GM12878 (cell line): Measurements from ENCODE around the gene UBAC2.

Source experiments
- ATF3 ChIP-seq: IDR thresholded peaks from 2 replicates; pipeline ENCODE4 v1.6.1; 2011; ENCODE audit warnings: low read depth, mild to moderate bottlenecking, low read length, moderate library complexity, borderline replicate concordance; ENCODE audit errors: extremely low read depth
- CTCF ChIP-seq, 3 experiments: IDR thresholded peaks in 2 of 3; conservative IDR thresholded peaks in 1 of 3; 2 replicates each; pipeline ENCODE4 v1.5.1; 2011; ENCODE audit warnings: low read depth in 3 of 3, low read length in 3 of 3, mild to moderate bottlenecking in 3 of 3, control low read depth in 2 of 3, moderate library complexity in 2 of 3, inconsistent platforms in 1 of 3, mixed read lengths in 1 of 3; ENCODE audit not compliant: control insufficient read depth in 2 of 3, insufficient read depth in 1 of 3; ENCODE audit errors: extremely low read depth in 1 of 3
- EP300 ChIP-seq, 2 experiments: fragments of 150-350 bp in 1 of 2; IDR thresholded peaks; 2 replicates each; pipeline ENCODE4 v1.6.1; 2011 to 2012; ENCODE audit warnings: low read depth in 2 of 2, low read length in 2 of 2, borderline replicate concordance in 1 of 2, improper control_type of control experiment in 1 of 2, inconsistent platforms in 1 of 2; ENCODE audit not compliant: control insufficient read depth in 1 of 2
- ETV6 ChIP-seq, 2 experiments: fragments of 450-650 bp in 1 of 2; IDR thresholded peaks in 1 of 2; conservative IDR thresholded peaks in 1 of 2; 2 replicates each; pipeline ENCODE4 v1.6.1; 2014; ENCODE audit warnings: antibody characterized with exemption in 1 of 2, borderline replicate concordance in 1 of 2, low read depth in 1 of 2, mild to moderate bottlenecking in 1 of 2, moderate library complexity in 1 of 2
- MYC ChIP-seq: IDR thresholded peaks from 2 replicates; pipeline ENCODE4 v1.6.1; 2011; ENCODE audit warnings: mild to moderate bottlenecking, low read length, moderate library complexity, inconsistent platforms; ENCODE audit not compliant: insufficient read depth, insufficient replicate concordance, insufficient read length, severe bottlenecking
- POLR2A ChIP-seq: IDR thresholded peaks from 2 replicates; pipeline ENCODE4 v1.6.1; 2011; ENCODE audit warnings: low read depth, mild to moderate bottlenecking, low read length
- POLR2AphosphoS5 ChIP-seq: IDR thresholded peaks from 2 replicates; pipeline ENCODE4 v1.6.1; 2011; ENCODE audit warnings: mild to moderate bottlenecking, low read length, inconsistent platforms
- TCF7 ChIP-seq: IDR thresholded peaks from 2 replicates; pipeline ENCODE4 v1.6.1; 2014; ENCODE audit warnings: antibody characterized with exemption, borderline replicate concordance
- USF1 ChIP-seq: IDR thresholded peaks from 2 replicates; pipeline ENCODE4 v1.6.1; 2011; ENCODE audit warnings: borderline replicate concordance, low read depth, mild to moderate bottlenecking, moderate library complexity, mixed read lengths, low read length; ENCODE audit not compliant: insufficient read depth; ENCODE audit errors: extremely low read length
- YY1 ChIP-seq: IDR thresholded peaks from 2 replicates; pipeline ENCODE4 v1.6.1; 2011; ENCODE audit warnings: low read depth, mild to moderate bottlenecking, low read length

- TF ChIP-seq POLR2A: no peak
- TF ChIP-seq CTCF (IDR thresholded peaks at IDR 0.05 in 2 of 3, conservative IDR thresholded peaks at IDR 0.05 in 1 of 3; ENCODE audit: control insufficient read depth in 2 of 3, extremely low read depth in 1 of 3, insufficient read depth in 1 of 3, low read depth in 3 of 3, low read length in 3 of 3): no peak
- TF ChIP-seq TCF7: no peak
- no peak for TF ChIP-seq USF1
- no peak for TF ChIP-seq POLR2AphosphoS5
- no peak for TF ChIP-seq ETV6 (conservative IDR thresholded peaks at IDR 0.05 in 1 of 2, IDR thresholded peaks at IDR 0.05 in 1 of 2; ENCODE audit: borderline replicate concordance in 1 of 2, low read depth in 1 of 2)
- TF ChIP-seq EP300 (IDR thresholded peaks at IDR 0.05; ENCODE audit: borderline replicate concordance in 1 of 2, control insufficient read depth in 1 of 2, low read depth in 2 of 2, low read length in 2 of 2): no peak
- TF ChIP-seq YY1: no peak
- TF ChIP-seq MYC: no peak
- no peak for TF ChIP-seq ATF3
Measured at GRCh38 chr13:99406799-99407201, 206.1 kb downstream of the UBAC2 start.
